Endodermal cell (in vitro differentiated cells): ENCODE data around the gene RNLS. TPM values are rescaled to one million over a fixed set of nuclear protein-coding genes. Genes with fewer than 3 reads are reported as not detected.

ENCODE experiments used
- DNase-seq: peaks from one replicate; pipeline ENCODE4 v3.0.0-alpha.2; 2017
- H3K27ac ChIP-seq: 2 replicates; pipeline ENCODE4 v1.5.1; 2013; ENCODE audit warnings: mild to moderate bottlenecking, low read depth, low read length, moderate library complexity
- H3K27me3 ChIP-seq: 2 replicates; pipeline ENCODE4 v1.6.1; 2013; ENCODE audit warnings: mild to moderate bottlenecking, low read length, moderate library complexity; ENCODE audit not compliant: insufficient read depth, control insufficient read depth, poor library complexity, severe bottlenecking
- H3K36me3 ChIP-seq: 2 replicates; pipeline ENCODE4 v1.7.0; 2013; ENCODE audit warnings: mild to moderate bottlenecking, low read length, moderate library complexity; ENCODE audit not compliant: control insufficient read depth, insufficient read depth
- H3K4me1 ChIP-seq: one replicate; pipeline ENCODE4 v1.7.0; 2013; ENCODE audit warnings: low read length; ENCODE audit not compliant: control insufficient read depth, insufficient read depth
- H3K4me3 ChIP-seq: 2 replicates; pipeline ENCODE4 v1.5.1; 2013; ENCODE audit warnings: mild to moderate bottlenecking, low read length, moderate library complexity
- H3K9ac ChIP-seq: 2 replicates; pipeline ENCODE4 v1.6.1; 2013; ENCODE audit warnings: mild to moderate bottlenecking, low read length, moderate library complexity; ENCODE audit not compliant: poor library complexity, severe bottlenecking; ENCODE audit errors: extremely low read depth
- H3K9me3 ChIP-seq: 2 replicates; pipeline ENCODE4 v1.6.1; 2013; ENCODE audit warnings: mild to moderate bottlenecking, low read length, moderate library complexity; ENCODE audit not compliant: control insufficient read depth
- H3K27ac Mint-ChIP-seq: 2 replicates; pipeline ENCODE4 v1.8.0; 2020; ENCODE audit warnings: mixed read lengths
- H3K27me3 Mint-ChIP-seq: 2 replicates; pipeline ENCODE4 v1.8.0; 2021; ENCODE audit warnings: mild to moderate bottlenecking, mixed read lengths; ENCODE audit not compliant: insufficient read depth
- H3K36me3 Mint-ChIP-seq: 2 replicates; pipeline ENCODE4 v1.8.0; 2020; ENCODE audit warnings: low read depth, mixed read lengths
- H3K4me1 Mint-ChIP-seq: 2 replicates; pipeline ENCODE4 v1.8.0; 2020; ENCODE audit warnings: mixed read lengths
- H3K4me3 Mint-ChIP-seq: 2 replicates; pipeline ENCODE4 v1.8.0; 2020; ENCODE audit warnings: mild to moderate bottlenecking, moderate library complexity, mixed read lengths
- H3K9me3 Mint-ChIP-seq: 2 replicates; pipeline ENCODE4 v1.8.0; 2020; ENCODE audit warnings: mild to moderate bottlenecking, mixed read lengths
- WGBS, 2 experiments: methylation state at CpG; one replicate each; pipeline versions ENCODE4 v1.1.5 to v1.1.7; 2013; ENCODE audit warnings: missing lambda C conversion rate in 2 of 2, mixed read lengths in 1 of 2; ENCODE audit not compliant: insufficient coverage in 1 of 2, insufficient read length in 1 of 2; 5-methylcytosine and 5-hydroxymethylcytosine counted together
- total RNA-seq, 2 donors: library from RNA; stranded (reverse); fragmentation: NEBNext Ultra II Directional in 1 of 2; extraction: Animal tissue kit (Norgen Biotek cat#: 25700) in 1 of 2; gene quantifications; 2 replicates in 1 of 2; 3 replicates in 1 of 2; pipeline ENCODE4 v1.2.1, GENCODE V29; 2021
- TF ChIP-seq, protein P1 (sequence below): fragments of 200-600 bp; sonication (generic); conservative IDR thresholded peaks from 2 replicates; pipeline ENCODE4 v1.5.0; 2021; ENCODE audit warnings: antibody characterized with exemption, mild to moderate bottlenecking

Gene RNLS
- total RNA-seq, 2 donors from 2014 or later: 10.1 to 12.3 TPM

GRCh38 chr10:88374392-88375175, 208.5 kb downstream of the RNLS start:
- no peaks in the 10 kb centered on the region for H3K9me3 Mint-ChIP-seq
- WGBS, 2 experiments: 97 to 100% methylated on average over 1 to 4 of the region's 4 CpGs
- peaks cover 49% of the 10 kb centered on the region for H3K4me1 Mint-ChIP-seq
- no peaks in the 10 kb centered on the region for H3K36me3 ChIP-seq
- H3K27ac Mint-ChIP-seq: no peak overlapping the region
- H3K27me3 ChIP-seq: no peaks in the 10 kb centered on the region
- no peak for DNase-seq
- H3K27me3 Mint-ChIP-seq: no peaks in the 10 kb centered on the region
- H3K36me3 Mint-ChIP-seq: no peaks in the 10 kb centered on the region
- H3K4me1 ChIP-seq: peaks cover 17% of the 10 kb centered on the region
- H3K27ac ChIP-seq: no peak overlapping the region
- H3K9me3 ChIP-seq: no peaks in the 10 kb centered on the region
- no peak overlapping the region for H3K4me3 ChIP-seq
- no peak overlapping the region for H3K9ac ChIP-seq
- TF ChIP-seq, protein P1, sequence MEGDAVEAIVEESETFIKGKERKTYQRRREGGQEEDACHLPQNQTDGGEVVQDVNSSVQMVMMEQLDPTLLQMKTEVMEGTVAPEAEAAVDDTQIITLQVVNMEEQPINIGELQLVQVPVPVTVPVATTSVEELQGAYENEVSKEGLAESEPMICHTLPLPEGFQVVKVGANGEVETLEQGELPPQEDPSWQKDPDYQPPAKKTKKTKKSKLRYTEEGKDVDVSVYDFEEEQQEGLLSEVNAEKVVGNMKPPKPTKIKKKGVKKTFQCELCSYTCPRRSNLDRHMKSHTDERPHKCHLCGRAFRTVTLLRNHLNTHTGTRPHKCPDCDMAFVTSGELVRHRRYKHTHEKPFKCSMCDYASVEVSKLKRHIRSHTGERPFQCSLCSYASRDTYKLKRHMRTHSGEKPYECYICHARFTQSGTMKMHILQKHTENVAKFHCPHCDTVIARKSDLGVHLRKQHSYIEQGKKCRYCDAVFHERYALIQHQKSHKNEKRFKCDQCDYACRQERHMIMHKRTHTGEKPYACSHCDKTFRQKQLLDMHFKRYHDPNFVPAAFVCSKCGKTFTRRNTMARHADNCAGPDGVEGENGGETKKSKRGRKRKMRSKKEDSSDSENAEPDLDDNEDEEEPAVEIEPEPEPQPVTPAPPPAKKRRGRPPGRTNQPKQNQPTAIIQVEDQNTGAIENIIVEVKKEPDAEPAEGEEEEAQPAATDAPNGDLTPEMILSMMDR: no peak
- H3K4me3 Mint-ChIP-seq: no peak overlapping the region

DNA sequence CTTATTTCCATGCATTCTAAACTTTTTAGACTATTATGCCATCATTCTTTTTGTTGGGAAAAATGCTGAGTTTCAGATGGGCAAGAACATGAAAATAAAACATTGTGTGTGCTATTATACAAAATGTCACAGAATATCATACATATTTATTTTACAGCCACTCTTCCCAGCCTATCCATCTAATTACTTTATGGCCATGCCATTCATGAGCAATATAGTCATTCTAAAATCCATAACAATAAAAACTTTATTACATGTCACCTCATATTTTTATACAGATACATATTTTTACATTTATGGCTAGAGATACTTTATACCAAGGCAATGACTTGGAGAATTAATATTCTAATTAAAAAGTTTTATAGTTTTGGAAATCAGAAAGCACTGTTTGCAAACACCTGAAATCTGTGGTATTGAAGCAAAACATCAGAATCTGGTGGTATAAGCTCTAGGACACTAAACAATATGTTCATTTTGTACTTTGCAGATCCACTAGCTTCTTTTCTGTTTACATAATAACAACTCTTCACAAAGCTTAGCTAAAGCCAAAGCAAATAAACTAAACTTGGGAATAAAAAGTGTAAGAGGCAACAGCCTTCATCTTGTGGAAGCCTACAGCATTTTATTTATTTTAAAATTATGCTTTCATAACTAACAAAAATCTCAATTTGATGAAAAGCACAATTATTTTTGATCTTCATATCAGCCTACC, 210.1 kb downstream of the RNLS start:
- Histone ChIP-seq H3K9me3 (peaks cover under 1% of the 10 kb centered on the region), H3K36me3 (no peaks in the 10 kb centered on the region), H3K4me1 (peaks cover 17% of the 10 kb centered on the region), H3K4me3 (no peak overlapping the region), H3K9ac (no peak overlapping the region), H3K27ac (no peak overlapping the region), H3K27me3 (no peaks in the 10 kb centered on the region)
- TF ChIP-seq, protein P1: no peak
- no peak overlapping the region for H3K4me3 Mint-ChIP-seq
- no peak for DNase-seq
- no peaks in the 10 kb centered on the region for H3K9me3 Mint-ChIP-seq
- no peaks in the 10 kb centered on the region for H3K27me3 Mint-ChIP-seq
- no peak overlapping the region for H3K27ac Mint-ChIP-seq
- H3K36me3 Mint-ChIP-seq: no peaks in the 10 kb centered on the region
- H3K4me1 Mint-ChIP-seq: peaks cover 49% of the 10 kb centered on the region

GRCh38 chr10:88372051-88372715, 210.9 kb downstream of the RNLS start:
- no peak overlapping the region for H3K27ac ChIP-seq
- Mint-ChIP-seq H3K4me1 (peaks cover 47% of the 10 kb centered on the region), H3K9me3 (peaks cover 5% of the 10 kb centered on the region), H3K27ac (peak overlapping the region; percentile 75), H3K36me3 (no peaks in the 10 kb centered on the region), H3K27me3 (no peaks in the 10 kb centered on the region), H3K4me3 (peak overlapping the region; percentile 9)
- H3K27me3 ChIP-seq: no peaks in the 10 kb centered on the region
- DNase-seq: peak; percentile 58
- no peaks in the 10 kb centered on the region for H3K36me3 ChIP-seq
- TF ChIP-seq, protein P1: no peak
- H3K4me3 ChIP-seq: peak overlapping the region; percentile 37
- no peak overlapping the region for H3K9ac ChIP-seq
- peaks cover 9% of the 10 kb centered on the region for H3K9me3 ChIP-seq
- H3K4me1 ChIP-seq: peaks cover 17% of the 10 kb centered on the region
- WGBS, 2 experiments: 60 to 84% methylated on average over 3 to 8 of the region's 8 CpGs
